GM18868 (cell line): ENCODE measurements around the gene EFTUD2.

Experiments used
- ATAC-seq: cut with Tn5 transposase; IDR thresholded peaks from one replicate; pipeline ENCODE4 v1.9.1; 2021; ENCODE audit warnings: mild to moderate bottlenecking, moderate library complexity; ENCODE audit not compliant: unreplicated experiment

The EFTUD2 gene

GRCh38 chr17:44889003-44889402, 10.2 kb downstream of the EFTUD2 start:
- ATAC-seq: no peak

DNA sequence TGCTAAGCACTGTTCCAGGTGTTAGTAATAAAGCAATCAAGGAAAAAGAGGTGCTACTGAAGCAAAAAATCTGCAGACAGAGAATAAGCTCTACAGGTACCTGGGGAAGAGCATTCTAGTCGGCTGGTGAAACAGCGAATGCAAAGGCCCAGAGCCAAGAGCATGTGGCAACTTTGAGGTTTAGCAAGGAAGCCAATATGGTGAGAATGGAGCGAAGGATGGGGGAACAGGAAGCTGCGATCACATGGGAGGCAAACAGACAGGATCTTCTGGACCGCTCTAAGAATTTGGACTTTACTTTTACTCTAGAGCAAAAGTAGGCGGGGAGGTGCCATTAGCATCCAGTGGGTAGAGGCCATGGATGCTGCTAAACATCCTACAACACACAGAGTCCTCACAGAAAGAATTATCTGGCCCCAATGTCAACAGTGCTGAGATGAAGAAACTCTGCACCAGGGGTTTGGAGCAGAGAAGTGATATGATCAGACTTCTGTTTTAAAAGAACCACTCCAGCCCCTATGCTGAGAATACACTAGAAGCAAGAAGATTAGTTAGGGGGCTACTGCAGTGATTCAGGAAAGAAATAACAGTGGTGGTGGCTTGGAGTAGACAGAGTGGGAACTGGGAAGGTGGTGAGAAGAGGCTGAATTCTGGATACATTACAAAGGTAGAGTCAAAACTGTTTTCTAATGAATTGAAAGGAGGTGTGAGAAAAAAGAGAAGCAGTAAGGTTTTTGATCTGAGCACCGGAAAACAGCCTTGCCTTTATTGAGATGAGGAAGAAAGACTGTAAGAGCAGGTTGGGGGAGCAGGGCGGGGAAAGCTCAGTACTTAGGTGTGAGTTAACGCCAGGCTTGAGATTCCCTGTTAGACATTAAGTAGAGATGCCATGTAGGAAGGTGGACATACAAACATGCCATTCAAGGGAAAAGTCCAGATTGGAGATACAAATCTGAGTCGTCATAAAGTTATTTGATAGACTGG, 11.0 kb downstream of the EFTUD2 start:
- no peak for ATAC-seq

- no peak for ATAC-seq
These were observed 12.2 kb downstream of the EFTUD2 start for GRCh38 chr17:44887016-44887415.

DNA sequence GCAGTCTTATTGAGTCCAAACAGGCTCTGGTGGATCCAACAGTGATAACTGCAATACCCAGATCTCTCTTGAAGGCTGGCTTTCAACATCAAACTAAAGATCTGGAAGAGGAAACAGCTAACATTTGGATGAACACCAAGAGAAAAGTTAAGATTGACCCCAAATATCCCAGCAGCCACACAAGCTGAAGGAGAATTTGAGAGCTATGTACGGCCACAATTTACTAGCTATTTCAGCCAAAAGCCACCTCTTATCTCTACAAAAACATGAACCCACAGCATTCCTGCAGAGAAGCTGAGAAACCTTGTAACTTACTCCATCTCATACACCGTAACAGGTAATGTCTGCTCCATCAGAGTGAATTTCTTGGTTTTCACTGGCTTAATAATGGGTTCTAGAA, 14.3 kb downstream of the EFTUD2 start:
- no peak for ATAC-seq

DNA sequence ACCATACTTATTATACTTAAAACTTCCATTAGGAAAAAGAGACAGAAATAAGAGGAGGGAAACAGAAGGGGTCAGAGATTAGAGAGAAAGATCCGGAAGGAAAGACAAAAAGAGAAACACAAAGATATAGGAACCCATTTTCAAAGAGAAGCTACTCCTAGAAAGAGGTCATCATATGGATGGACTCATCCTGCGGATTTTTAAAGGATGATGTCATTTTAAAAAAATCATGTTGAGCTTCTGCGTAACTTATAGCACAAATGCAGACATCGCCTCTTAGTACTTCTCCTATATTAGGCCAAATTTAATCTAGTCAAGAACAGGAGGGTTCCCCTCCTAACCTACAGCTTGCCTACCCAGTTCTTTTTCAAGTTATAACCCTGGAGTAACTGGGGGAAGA, 18.1 kb downstream of the EFTUD2 start:
- no peak for ATAC-seq

DNA sequence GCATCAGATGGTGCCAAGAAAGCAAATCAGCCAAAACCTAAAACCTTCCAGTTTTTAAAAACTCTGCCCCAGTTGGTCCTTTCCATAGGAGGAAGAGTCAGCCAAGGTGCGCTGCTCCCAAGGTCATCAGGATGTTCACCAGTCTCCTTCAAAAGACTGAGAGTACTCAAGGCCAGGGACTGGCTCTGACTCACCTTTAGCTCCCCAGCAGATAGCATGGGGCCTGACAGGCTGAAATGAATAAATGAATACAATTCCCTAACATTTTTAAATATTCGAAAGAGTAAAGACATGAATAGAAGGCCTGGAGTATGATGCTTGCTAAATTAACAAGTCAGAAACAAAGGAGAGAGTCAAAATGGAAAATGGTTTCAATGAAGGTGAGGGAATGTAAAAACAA, 19.2 kb downstream of the EFTUD2 start:
- no peak for ATAC-seq

DNA sequence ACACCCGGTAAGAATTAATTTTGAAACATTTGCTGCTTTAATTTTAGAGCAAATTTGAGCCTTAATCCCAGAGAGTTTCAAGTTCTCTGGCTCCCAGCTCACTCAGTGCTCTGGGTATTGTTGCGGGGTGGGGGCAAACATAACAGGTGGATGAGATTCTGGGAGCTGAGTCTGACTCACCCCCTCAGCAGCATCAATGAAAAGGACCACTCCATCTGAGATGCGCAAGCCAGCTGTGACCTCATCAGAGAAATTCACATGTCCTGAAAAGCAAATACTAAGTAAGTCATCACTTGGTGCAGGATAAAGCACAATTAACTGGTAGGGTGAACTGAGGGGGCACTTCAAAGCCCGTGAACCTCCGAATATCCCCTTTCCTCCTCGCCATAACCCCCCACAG, 19.9 kb downstream of the EFTUD2 start:
- no peak for ATAC-seq

DNA sequence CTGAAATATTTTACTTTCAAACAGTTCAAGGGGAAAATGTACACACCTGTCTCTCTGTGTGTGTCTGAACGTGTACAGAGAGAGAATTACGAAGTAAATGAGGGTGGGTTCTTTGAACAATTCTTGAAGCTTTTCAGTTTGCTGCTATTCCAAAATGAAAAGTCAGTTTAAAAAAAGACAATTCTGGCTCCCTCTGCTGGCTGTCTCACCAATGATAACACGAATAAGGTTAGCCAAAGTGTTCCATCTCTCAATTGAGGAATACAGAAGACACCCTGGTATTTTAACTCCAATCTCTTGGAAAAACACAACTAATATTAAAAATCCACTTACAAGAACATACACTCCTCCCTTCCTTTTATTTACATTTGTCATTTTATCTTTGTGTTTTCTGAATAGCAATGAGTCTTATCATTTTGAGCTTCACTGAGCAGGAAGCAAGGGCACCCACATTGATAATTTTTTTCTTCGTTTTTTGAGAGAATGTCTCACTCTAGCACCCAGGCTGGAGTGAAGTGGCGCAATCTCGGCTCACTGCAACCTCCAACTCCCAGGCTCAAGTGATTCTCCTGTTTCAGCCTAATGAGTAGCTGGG, 20.5 kb downstream of the EFTUD2 start:
- no peak for ATAC-seq

GRCh38 chr17:44877121-44877520, 22.1 kb downstream of the EFTUD2 start:
- no peak for ATAC-seq

DNA sequence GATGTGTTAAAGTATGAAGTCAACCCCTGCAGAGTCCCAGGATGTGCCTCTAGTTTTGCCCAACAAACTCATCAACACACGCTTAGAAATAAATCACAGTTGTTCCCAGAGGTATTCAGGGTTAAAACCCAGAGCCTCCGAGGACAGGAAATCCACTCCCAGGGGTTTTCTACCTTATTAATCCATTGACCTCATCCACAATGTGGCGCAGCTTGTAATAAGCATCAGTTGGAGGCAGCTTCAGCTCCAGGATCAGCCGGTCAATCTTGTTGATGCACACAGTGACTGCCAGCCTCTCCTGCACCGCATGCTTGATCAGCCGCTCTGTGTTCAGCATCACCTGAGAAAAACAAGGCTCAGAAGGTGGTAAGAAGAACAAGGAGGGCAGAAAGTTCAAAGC, 23.5 kb downstream of the EFTUD2 start:
- no peak for ATAC-seq

DNA sequence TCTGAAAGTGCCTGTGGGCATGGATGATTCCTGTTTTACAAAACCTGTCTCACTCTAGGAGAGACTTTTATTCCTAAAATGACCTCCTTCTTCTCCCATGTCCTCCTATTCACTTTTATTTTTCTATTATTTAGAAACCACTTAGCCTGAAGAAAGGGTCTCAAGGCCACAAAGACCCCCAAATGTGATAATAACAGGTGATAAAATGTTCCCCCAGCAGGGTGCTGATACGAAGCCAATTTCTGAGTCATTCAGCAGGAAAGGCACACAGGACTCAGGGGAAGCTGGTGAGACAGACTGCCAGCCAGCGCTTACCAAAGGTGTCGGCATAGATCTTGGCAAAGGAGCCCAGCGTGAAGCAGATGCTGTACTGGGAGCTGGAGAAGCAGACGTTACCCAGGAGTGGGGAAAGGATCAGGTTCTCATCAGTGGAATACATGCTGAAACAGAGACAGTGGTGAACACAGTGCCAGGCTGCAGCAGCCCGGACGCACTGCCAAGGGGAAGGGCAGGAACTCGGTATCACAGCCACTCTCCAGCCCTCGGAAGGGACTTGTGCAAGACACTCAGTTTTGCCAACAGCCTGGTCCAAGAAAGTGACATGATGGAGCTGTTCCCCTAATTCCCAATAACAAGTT, 27.0 kb downstream of the EFTUD2 start:
- ATAC-seq: no peak

DNA sequence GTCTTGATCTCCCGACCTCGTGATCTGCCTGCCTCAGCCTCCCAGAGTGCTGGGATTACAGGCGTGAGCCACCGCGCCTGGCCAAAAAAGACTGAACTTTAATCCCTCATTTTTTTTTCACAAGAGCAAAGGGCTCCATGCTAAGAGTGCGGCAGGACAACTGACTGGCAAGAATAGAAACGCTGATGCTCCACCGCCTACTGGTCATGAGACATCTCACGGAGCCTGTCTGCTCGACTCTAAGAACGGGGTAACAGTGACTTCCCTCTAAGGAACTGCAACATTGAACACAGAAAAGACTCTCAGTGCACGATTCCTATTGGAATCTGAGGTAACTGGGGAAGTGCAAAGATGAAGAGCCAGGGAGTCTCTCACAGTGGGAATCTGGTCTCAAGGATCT, 27.7 kb downstream of the EFTUD2 start:
- no peak for ATAC-seq

GRCh38 chr17:44867841-44868240, 31.4 kb downstream of the EFTUD2 start:
- ATAC-seq: no peak

GRCh38 chr17:44865931-44866330, 33.3 kb downstream of the EFTUD2 start:
- no peak for ATAC-seq

- no peak for ATAC-seq
These were observed 34.0 kb downstream of the EFTUD2 start for GRCh38 chr17:44865231-44865660.

GRCh38 chr17:44864831-44865230, 34.4 kb downstream of the EFTUD2 start:
- no peak for ATAC-seq

GRCh38 chr17:44863061-44863918, 36.0 kb downstream of the EFTUD2 start:
- ATAC-seq: no peak

GRCh38 chr17:44862278-44862914, 36.8 kb downstream of the EFTUD2 start:
- no peak for ATAC-seq

DNA sequence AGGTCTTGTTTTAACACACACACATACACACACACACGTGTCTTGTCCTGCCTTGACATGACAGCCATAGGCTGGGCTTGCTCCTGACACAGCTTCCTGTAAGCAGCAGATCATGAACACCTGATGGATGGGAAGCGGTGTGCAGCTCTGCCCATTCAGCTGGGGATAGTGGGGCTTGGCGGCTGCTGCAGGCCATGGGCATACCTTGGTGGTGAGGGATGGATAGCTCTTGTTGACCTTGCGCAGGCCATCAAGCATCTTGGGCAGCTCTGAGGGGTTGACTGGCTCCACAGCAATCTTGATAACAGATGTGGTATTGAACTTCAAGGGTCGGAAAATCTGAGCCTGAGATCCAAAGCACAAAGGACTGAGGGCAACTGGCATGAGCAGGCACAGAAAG, 39.5 kb downstream of the EFTUD2 start:
- ATAC-seq: no peak

DNA sequence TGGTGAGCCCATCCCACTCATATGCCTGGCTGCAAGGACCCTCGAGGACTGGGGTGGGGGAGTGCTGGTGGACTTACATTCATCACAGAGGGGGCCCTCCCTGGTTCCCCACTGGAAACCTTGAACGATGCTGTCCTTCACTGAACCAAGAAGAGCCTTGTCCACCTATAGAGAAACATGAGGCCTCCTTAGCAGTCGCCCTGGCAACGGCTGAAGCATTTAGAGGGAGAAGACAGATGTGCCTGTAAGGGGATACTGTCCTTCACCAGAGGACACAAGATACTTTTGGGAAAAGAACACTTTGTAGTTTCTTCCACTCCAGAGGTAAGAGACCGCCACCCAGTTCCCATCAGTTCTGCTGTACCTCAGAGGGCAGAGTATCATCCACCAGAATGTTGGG, 45.1 kb downstream of the EFTUD2 start:
- ATAC-seq: no peak
